GM18498 (cell line): ENCODE measurements around the gene TPSG1.

Experiments used
- ATAC-seq: cut with Tn5 transposase; IDR thresholded peaks from one replicate; pipeline ENCODE4 v1.9.1; 2021; ENCODE audit warnings: mild to moderate bottlenecking, moderate library complexity; ENCODE audit not compliant: unreplicated experiment

Gene TPSG1

DNA sequence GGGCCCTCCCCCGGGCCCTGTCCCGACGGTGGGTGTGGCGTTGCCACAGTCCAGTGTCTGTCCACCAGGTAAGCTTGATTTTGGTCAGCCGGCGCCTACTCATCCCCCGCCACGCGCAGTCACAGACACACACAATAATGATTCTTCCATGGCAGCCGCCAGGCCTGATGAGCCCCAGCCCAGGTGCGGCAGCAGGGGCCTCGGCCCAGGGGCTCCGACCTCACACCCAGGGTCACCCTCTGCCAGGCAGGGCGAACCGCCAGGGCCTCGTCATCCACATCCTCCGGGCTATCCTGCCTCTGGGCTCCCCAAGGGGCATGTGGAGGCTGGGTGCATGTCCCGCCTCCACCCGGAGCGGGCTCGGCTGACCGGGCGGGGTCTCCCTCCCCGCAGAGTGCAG lies 7.5 kb downstream of the TPSG1 start:
- ATAC-seq, result no peak

DNA sequence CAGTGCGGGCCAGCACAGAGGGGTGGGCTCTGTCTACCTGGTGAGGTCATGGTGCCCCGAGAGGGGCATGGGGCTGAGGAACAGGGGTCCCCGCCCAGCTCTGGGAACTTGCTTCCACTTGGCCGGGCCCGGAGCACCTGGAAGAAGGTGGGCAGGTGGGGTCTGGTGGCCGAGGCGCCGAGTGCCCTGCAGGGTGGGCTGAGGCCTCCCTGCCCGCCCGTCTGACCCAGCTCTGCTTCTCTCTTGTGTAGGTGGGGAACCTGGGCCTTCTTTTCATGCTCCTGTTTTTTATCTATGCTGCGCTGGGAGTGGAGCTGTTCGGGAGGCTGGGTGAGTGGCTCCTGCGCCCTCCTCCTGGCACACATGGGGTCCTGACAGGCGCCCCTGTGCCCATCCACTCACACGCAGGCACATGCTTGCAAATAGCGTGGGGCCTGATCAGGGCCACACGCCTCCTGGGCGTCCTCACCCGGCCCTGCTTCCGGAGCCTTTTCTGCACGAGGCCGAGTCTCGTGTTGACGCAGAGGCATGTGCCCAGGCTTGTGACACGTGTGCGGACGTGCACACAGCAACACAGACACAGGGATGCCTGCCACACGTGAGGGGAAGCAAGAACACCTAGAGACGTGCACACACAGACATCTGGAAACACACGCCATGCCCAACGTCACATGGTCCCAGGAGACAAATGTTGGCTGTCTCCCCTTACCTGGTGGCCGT lies 8.2 kb downstream of the TPSG1 start:
- no peak for ATAC-seq

DNA sequence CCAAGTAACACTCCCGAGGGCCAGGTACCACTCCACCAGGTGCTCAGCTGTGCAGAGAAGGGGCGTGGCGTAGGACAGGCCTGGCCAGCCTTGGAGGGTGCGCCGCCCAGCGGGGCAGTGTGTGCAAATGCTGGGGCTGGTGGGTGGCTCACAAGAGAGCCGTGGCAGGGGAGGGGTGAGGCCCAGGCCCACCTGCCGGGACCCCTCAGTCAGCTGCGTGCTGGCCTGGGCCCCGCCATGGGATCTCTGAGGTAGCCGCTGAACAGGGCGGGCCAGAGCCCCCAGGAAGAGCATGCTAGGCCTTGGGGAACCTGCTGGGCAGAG lies 8.8 kb downstream of the TPSG1 start:
- no peak for ATAC-seq

DNA sequence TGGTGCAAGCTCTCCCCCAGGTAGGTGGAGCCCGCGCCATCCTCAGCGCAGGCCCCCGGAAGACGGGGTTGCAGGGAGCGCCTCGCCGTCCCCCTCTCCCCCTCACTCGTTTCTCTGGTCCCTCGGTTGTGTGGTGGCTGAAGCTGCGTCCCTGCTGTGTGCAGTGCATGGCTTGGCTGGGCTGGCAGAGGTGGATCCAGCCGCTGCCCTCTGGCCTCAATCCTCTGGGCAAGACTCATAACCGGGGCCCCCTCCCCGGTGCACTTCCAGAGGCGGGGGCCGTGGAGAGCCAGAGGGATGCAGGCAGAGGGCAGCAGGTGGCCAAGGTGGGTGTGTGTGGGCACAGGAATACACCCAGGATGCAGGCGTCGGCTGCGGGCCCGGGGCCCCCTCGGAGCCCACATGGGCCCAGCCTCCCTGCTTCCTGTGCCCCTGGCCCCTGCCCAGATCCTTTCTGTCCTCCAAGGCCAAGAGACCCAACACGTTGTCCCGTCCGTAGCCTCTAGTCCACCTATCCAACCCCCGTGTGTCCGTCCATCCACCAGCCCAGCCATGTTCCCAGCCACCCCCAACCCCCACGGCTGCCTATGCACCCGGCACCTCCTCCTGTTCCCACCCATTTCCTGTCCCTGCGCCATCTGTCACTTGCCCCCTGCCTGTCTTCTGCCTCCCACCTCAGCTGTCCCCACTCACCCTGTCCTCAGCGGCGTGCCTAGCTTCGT lies 9.3 kb downstream of the TPSG1 start:
- no peak for ATAC-seq

DNA sequence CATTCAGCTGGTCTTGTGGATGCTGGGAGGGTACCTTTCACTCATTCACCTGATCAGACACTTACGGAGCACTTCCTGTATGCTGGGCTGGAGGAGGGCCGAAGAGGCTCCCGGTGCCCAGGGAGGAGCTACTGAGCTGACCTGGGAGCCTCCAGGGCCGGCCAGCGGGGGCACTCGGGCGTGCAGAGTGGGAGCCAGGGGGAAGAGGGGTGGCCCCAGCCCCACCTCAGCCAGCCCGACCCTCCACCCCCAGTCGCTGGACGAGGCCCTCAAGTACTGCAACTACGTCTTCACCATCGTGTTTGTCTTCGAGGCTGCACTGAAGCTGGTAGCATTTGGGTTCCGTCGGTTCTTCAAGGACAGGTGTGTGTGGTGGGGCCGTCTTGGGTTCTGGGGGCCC lies 10.3 kb downstream of the TPSG1 start:
- no peak for ATAC-seq

DNA sequence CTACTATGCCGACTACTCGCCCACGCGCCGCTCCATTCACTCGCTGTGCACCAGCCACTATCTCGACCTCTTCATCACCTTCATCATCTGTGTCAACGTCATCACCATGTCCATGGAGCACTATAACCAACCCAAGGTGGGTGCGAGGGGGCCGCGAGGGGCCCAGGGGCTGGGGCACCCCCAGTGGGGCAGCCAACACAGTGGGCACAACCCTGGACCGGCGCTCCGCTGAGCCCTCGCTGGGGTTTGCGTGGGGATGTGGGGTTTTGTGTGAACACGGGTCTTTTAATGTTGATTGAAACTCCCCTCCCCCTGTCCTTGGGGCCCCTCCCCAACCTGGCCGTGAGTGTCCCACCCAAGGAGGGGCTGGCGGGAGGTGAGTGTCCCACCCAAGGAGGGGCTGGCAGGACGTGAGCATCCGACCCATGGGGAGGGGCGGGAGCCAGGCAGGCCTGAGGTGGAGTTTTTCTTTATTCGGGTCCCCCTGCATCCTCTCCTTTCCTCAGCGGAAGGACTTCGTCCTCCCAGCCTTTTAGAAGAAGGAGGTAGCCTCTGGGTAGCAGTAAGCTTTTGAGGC lies 11.2 kb downstream of the TPSG1 start:
- no peak for ATAC-seq

DNA sequence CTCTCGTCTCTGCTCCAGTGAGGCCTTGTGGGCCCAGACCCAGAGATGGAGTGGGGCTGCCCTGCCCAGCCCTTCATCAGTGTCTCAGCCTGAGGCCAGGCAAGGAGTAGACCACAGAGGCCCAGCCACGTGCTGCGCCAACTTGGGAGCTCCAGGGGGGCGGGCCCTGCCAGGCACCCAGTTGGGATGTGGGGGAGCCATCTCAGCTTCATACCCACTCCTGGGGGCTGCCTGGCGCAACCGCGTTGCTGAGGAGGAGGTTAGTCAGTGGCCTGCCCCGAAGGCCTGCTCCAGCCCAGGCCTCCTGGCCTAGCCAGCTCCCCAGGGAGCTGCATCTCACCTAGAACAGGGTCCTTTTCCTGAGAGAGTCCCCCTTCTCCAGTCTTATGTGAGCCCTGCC lies 11.8 kb downstream of the TPSG1 start:
- no peak for ATAC-seq

DNA sequence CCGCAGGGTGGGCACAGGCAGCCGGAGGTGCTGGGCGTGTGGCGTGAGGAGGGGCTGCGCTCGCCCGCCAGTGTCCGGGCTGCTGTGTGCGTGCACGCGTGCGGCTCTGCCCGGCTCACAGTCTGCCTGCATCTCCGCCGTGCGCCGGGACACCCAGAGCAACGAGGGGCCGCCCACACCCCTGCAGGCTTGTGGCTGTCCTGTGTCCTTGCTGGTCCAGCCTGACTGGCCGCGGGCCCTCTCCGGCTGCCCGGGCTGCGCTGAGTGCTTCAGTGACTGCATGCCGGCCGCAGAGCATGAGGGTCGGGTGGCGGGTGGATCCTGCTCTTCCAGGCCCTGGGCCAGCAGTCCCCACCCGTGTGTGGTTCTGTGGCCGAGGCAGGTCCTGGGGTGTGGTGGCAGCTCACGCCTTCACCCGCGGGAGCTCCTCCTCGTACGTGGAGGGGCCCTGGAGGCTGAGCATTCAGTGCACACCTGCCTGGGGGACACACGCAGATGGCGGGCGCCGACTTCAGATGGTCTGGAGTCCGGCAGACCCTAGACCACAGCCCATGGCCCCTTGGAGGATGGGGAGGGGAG lies 12.4 kb downstream of the TPSG1 start:
- no peak for ATAC-seq

DNA sequence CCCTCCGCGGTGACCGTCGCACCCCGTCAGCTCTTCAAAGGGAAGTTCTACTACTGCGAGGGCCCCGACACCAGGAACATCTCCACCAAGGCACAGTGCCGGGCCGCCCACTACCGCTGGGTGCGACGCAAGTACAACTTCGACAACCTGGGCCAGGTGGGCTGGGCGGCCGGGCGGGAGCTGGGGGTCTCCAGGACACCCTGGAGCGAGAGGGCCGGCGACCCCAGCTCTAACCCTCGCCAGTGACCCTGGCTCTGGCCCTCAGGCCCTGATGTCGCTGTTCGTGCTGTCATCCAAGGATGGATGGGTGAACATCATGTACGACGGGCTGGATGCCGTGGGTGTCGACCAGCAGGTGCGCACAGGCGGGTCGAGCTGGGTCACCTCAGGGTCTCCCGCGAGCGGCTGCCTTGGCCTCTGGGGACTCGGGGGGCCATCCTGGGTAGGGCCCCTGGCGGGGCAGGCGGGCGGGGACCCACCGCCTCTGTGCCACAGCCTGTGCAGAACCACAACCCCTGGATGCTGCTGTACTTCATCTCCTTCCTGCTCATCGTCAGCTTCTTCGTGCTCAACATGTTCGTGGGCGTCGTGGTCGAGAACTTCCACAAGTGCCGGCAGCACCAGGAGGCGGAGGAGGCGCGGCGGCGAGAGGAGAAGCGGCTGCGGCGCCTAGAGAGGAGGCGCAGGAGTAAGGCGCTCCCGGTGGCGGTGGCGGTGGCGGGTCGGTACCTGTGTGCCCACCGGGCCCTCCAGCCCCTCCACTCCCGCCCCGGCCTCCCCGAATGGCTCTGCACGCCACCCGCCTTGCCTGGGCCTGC lies 13.4 kb downstream of the TPSG1 start:
- ATAC-seq, result no peak

DNA sequence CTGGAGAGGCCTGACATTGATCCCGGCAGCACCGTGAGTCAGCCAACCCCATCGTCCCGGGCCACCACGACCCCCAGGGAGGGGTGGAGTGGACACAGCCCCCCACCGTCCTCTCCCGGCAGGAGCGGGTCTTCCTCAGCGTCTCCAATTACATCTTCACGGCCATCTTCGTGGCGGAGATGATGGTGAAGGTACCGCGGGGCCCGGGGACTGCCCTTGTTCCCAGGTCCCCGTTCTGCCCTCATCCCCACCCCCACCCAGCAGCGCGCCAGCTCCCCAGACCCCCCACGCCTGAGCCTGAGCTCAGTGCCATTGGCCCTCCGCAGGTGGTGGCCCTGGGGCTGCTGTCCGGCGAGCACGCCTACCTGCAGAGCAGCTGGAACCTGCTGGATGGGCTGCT lies 14.6 kb downstream of the TPSG1 start:
- ATAC-seq, result no peak

DNA sequence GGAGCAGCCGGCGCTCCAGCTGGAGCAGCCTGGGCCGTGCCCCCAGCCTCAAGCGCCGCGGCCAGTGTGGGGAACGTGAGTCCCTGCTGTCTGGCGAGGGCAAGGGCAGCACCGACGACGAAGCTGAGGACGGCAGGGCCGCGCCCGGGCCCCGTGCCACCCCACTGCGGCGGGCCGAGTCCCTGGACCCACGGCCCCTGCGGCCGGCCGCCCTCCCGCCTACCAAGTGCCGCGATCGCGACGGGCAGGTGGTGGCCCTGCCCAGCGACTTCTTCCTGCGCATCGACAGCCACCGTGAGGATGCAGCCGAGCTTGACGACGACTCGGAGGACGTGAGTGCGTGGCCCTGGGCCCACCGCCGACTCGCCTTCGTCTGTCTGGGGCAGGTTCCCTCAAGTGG lies 16.0 kb downstream of the TPSG1 start:
- ATAC-seq, result no peak

DNA sequence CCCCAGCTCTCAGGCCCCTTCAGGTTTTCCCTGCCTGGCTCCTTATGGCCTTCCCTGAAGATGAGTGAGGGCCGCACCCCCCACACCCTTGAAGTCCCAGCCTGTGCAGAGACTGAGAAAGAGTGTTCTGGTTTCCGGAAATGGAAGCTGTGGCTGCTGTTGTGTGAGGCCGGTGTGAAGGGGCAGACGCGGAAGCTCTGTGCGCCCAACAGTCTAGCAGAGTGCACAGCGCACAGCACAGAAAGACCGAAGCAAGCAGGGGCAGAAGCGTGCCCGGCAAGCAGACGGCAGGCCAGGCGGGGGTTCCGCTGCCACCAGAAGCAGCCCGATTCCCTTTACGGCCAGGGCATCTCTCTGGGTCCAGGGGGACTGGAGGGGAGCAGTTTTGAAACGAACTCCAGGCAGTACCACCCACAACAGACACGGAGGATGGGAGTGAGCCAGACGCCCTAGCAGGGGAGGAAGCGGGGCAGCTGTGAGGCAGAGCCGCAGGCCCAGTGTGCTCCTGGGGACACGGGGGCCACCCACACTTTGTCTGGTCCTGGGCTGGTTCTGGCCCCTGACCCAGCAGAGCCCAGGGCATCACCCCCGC lies 16.7 kb downstream of the TPSG1 start:
- ATAC-seq, result no peak

DNA sequence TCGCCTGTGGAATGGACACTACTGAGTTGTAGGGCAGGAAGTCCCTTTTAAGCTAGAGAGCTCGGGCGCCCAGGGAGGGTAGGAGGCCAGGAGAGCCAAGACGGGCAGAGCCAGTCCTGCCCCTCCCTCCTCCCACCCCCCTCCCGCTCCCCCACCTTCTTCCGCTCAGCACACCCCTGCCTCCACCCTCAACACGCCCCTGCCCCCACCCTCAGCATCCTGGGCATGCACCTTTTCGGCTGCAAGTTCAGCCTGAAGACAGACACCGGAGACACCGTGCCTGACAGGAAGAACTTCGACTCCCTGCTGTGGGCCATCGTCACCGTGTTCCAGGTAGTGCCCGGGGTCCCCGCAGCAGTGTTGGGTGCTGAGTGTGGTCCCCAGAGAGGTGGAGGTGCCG lies 18.3 kb downstream of the TPSG1 start:
- no peak for ATAC-seq

DNA sequence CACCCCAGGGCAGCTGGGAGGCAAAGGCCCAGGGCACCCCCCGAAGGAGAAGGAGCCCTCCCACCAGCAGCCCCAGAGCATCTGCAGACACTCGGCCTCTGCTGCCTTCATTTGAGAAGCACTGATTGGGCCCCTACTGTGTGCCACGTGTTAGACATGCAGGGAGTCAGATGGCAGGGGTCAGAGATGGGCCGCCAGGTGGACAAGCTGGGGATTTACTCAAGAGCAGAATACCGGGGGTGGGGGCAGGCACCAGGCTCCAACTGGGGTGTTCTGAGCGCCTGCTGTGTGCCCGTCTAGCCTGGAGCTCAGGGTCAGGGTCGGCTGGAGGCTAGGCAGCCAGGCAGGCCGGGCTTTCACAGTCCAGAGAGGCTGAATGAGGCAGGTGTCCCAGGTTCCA lies 18.7 kb downstream of the TPSG1 start:
- ATAC-seq, result no peak

DNA sequence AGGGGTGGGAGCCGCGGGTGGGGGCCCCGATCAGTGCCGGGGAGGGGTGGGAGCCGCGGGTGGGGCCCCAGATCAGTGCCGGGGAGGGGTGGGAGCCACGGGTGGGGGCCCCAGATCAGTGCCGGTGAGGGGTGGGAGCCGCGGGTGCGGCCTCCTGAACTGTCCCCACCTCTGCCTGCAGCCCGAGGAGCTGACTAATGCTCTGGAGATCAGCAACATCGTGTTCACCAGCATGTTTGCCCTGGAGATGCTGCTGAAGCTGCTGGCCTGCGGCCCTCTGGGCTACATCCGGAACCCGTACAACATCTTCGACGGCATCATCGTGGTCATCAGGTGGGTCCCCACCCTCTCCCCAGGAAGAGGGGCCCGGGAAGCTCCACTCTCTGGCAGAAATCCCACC lies 20.1 kb downstream of the TPSG1 start:
- no peak for ATAC-seq

DNA sequence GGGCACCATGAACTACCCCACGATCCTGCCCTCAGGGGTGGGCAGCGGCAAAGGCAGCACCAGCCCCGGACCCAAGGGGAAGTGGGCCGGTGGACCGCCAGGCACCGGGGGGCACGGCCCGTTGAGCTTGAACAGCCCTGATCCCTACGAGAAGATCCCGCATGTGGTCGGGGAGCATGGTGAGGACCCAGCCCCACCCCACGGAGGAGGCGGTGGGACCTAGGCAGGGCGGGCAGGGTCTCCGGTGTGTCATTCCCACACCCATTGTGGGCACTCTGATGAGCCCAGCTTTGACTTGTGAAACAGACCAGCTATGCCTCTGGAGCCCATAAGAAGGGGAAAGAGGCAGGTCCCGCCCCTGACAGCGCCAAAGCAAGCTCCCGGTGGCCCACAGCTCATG lies 22.8 kb downstream of the TPSG1 start:
- no peak for ATAC-seq

DNA sequence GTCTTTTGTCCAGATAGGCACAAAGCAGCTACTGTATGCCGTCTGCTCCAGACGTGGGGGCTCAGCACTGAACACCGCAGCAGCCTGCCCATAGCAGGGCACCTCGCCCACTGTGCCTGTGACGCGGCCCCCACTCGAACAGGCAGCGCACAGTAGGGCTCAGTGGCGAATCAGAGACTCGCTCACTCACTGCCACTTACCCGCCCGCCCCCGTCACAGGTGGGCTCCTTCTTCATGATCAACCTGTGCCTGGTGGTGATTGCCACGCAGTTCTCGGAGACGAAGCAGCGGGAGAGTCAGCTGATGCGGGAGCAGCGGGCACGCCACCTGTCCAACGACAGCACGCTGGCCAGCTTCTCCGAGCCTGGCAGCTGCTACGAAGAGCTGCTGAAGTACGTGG lies 23.6 kb downstream of the TPSG1 start:
- no peak for ATAC-seq

DNA sequence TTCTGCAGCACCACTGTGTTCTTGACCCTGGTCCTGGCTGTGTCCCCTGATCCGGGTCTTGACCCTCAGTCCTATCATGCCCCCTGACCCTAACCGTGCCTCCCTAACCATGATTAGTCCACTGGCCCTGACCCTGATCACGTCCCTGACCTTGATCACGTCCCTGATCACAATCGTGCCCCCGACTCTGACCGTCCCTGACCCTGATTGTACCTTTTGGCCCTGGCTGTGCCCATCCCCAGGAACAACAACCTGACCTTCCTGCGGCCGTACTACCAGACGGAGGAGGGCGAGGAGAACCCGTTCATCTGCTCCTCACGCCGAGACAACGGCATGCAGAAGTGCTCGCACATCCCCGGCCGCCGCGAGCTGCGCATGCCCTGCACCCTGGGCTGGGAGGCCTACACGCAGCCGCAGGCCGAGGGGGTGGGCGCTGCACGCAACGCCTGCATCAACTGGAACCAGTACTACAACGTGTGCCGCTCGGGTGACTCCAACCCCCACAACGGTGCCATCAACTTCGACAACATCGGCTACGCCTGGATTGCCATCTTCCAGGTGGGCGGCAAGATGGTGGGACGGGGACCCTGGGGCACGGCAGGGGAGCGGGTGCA lies 24.9 kb downstream of the TPSG1 start:
- ATAC-seq, result no peak

DNA sequence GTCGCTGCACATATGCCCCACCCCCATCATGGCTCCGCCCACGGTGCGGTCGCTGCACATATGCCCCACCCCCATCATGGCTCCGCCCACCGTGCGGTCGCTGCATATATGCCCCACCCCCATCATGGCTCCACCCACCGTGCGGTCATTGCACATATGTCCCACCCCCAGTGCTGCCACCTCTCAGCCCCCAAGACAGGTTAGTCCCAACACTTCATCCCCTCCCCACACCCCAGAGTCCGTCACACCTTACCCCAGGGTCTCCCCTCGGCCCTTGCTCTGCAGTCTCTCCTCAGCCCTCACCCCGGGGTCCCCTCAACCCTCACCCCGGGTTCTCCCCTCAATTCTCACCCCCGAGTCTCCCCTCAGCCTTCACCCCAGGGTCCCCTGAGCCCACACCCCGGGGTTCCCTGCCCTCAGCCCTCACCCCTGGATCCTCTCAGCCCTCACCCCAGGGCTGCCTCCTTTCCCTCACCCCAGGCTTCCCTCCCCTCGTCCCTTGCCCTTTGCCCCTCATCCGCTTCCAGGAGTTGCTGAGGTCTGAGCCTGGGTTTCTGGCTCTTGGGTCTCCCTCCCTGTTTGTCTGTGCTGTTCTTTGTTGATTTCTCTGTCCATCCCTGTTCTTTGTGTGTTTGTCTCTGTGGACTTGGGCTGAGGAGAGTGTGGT lies 25.6 kb downstream of the TPSG1 start:
- no peak for ATAC-seq
